B cell (primary cell): ENCODE results near the gene SLC25A24. TPM values are rescaled to one million over a fixed set of nuclear protein-coding genes. Genes with fewer than 3 reads are reported as not detected.
"Not testable (repeated sequence)": the region's sequence is repeated elsewhere in the genome, so short reads cannot be mapped to it uniquely, and the experiment has no call there.

ENCODE experiments used
- ATAC-seq: fragments of 200-7000 bp; cut with Tn5 transposase; one replicate; pipeline ENCODE4 v1.10.0; 2021; ENCODE audit warnings: low read depth, mild to moderate bottlenecking, moderate number of reproducible peaks, moderate library complexity
- CTCF ChIA-PET: fragments of 350-600 bp; sonication (Branson Sonifier 250); formaldehyde crosslinking; loops from one replicate; lab custom pipeline; 2021; ENCODE audit warnings: antibody characterized with exemption, inconsistent platforms; lab: Charles Lee
- POLR2A ChIA-PET: fragments of 350-600 bp; sonication (Branson Sonifier 250); formaldehyde crosslinking; loops from one replicate; lab custom pipeline; 2021; ENCODE audit warnings: antibody characterized with exemption; lab: Charles Lee
- DNase-seq: peaks from one replicate; pipeline ENCODE4 v3.0.0; 2013
- H2AFZ ChIP-seq: 2 replicates; pipeline ENCODE4 v1.6.1; 2012; ENCODE audit warnings: mild to moderate bottlenecking, low read depth, low read length; ENCODE audit not compliant: insufficient read depth, poor library complexity, severe bottlenecking
- H3K27ac ChIP-seq, 2 donors: 1 replicate in 1 of 2; 2 replicates in 1 of 2; pipeline ENCODE4 v1.5.1; 2012 to 2013; ENCODE audit warnings: low read length in 2 of 2, mild to moderate bottlenecking in 2 of 2, moderate library complexity in 1 of 2
- H3K27me3 ChIP-seq, 4 experiments: fragments of 200-600 bp in 1 of 4; sonication (generic) in 1 of 4; replicated peaks in 1 of 4; 1 replicate in 2 of 4; 2 replicates in 2 of 4; pipeline versions ENCODE4 v1.6.1 to v1.7.0; 2013 to 2016; ENCODE audit warnings: low read length in 3 of 4, mild to moderate bottlenecking in 2 of 4, mixed read lengths in 1 of 4, moderate library complexity in 1 of 4; ENCODE audit not compliant: insufficient read depth in 4 of 4, control insufficient read depth in 3 of 4; ENCODE audit errors: control extremely low read depth in 1 of 4
- H3K36me3 ChIP-seq, 2 experiments: replicated peaks in 1 of 2; 1 replicate in 1 of 2; 2 replicates in 1 of 2; pipeline versions ENCODE4 v1.6.1 to v1.7.1; 2013; ENCODE audit warnings: low read length in 1 of 2; ENCODE audit not compliant: insufficient read depth in 2 of 2, control insufficient read depth in 1 of 2; ENCODE audit errors: control extremely low read depth in 1 of 2, extremely low read depth in 1 of 2
- H3K4me1 ChIP-seq, 2 donors: fragments of 200-600 bp in 1 of 2; sonication (generic) in 1 of 2; 1 replicate in 1 of 2; 2 replicates in 1 of 2; pipeline versions ENCODE4 v1.5.1 to v1.6.1; 2013 to 2017; ENCODE audit warnings: low read length in 2 of 2; ENCODE audit not compliant: control insufficient read depth in 2 of 2, insufficient read depth in 2 of 2
- H3K4me2 ChIP-seq: replicated peaks from 2 replicates; pipeline ENCODE3; 2012; ENCODE audit warnings: mild to moderate bottlenecking, low read depth, low read length; ENCODE audit not compliant: poor library complexity, severe bottlenecking
- H3K4me3 ChIP-seq, 5 experiments: fragments of 200-600 bp in 1 of 5; sonication (generic) in 1 of 5; 1 replicate in 3 of 5; 2 replicates in 2 of 5; pipeline versions ENCODE4 v1.5.1 to v1.7.0; 2011 to 2016; ENCODE audit warnings: low read length in 4 of 5, mild to moderate bottlenecking in 4 of 5, low read depth in 2 of 5, control low read depth in 1 of 5, moderate library complexity in 1 of 5; ENCODE audit not compliant: insufficient read depth in 1 of 5; ENCODE audit errors: control extremely low read depth in 1 of 5, extremely low read depth in 1 of 5
- H3K79me2 ChIP-seq: fragments of 200-600 bp; sonication (generic); one replicate; pipeline ENCODE4 v1.6.0; 2016; ENCODE audit warnings: low read length; ENCODE audit not compliant: control insufficient read depth, insufficient read depth
- H3K9ac ChIP-seq: fragments of 200-600 bp; sonication (generic); 2 replicates; pipeline ENCODE4 v1.6.1; 2017; ENCODE audit warnings: mild to moderate bottlenecking, low read length, moderate library complexity
- H3K9me3 ChIP-seq, 3 donors: one replicate each; pipeline versions ENCODE4 v1.6.1 to v1.7.1; 2013; ENCODE audit warnings: low read length in 2 of 3; ENCODE audit not compliant: control insufficient read depth in 2 of 3, insufficient read depth in 1 of 3; ENCODE audit errors: control extremely low read depth in 1 of 3
- H4K20me1 ChIP-seq: 2 replicates; pipeline ENCODE4 v1.6.0; 2012; ENCODE audit warnings: mild to moderate bottlenecking, low read length; ENCODE audit not compliant: insufficient read depth, control insufficient read depth, poor library complexity, severe bottlenecking
- H3K27ac Mint-ChIP-seq: one replicate; pipeline ENCODE4 v1.8.0; 2021; ENCODE audit warnings: mixed read lengths
- H3K27me3 Mint-ChIP-seq: one replicate; pipeline ENCODE4 v1.8.0; 2021; ENCODE audit warnings: mixed read lengths
- H3K4me1 Mint-ChIP-seq: one replicate; pipeline ENCODE4 v1.8.0; 2021; ENCODE audit warnings: mixed read lengths
- H3K4me3 Mint-ChIP-seq: one replicate; pipeline ENCODE4 v1.8.0; 2021; ENCODE audit warnings: mixed read lengths
- H3K9me3 Mint-ChIP-seq: one replicate; pipeline ENCODE4 v1.8.0; 2022; ENCODE audit warnings: mixed read lengths; ENCODE audit not compliant: insufficient read depth
- WGBS: methylation state at CpG from one replicate; pipeline ENCODE4 v1.1.5; 2013; ENCODE audit warnings: missing lambda C conversion rate; ENCODE audit not compliant: insufficient coverage; 5-methylcytosine and 5-hydroxymethylcytosine counted together
- intact Hi-C: fragments of 100-400 bp; cut with micrococcal nuclease; formaldehyde crosslinking; loops from one replicate; pipeline ENCODE4 v1.10.0; 2022
- polyA plus RNA-seq: library from polyadenylated mRNA; depleted of rRNA; stranded (reverse); fragments of >200 nt; gene quantifications from 2 replicates; pipeline ENCODE4 v1.2.3, GENCODE V29; 2012
- total RNA-seq, 2 donors: library from RNA; stranded (reverse); fragments of 120-200 nt in 1 of 2; gene quantifications; 1 replicate in 1 of 2; 2 replicates in 1 of 2; pipeline versions ENCODE4 v1.2.3 to v1.2.4, GENCODE V29; 2013 to 2022
- TF ChIP-seq, protein P1 (sequence below): fragments of 200-600 bp; IDR thresholded peaks from one replicate; pipeline ENCODE4 v1.8.0; 2022; ENCODE audit warnings: antibody characterized with exemption, mild to moderate bottlenecking

Gene SLC25A24
- total and polyA plus RNA-seq, 2 donors (not counting 1 experiment from before 2014, with no cell fraction given): 6.0 to 25.6 TPM

DNA sequence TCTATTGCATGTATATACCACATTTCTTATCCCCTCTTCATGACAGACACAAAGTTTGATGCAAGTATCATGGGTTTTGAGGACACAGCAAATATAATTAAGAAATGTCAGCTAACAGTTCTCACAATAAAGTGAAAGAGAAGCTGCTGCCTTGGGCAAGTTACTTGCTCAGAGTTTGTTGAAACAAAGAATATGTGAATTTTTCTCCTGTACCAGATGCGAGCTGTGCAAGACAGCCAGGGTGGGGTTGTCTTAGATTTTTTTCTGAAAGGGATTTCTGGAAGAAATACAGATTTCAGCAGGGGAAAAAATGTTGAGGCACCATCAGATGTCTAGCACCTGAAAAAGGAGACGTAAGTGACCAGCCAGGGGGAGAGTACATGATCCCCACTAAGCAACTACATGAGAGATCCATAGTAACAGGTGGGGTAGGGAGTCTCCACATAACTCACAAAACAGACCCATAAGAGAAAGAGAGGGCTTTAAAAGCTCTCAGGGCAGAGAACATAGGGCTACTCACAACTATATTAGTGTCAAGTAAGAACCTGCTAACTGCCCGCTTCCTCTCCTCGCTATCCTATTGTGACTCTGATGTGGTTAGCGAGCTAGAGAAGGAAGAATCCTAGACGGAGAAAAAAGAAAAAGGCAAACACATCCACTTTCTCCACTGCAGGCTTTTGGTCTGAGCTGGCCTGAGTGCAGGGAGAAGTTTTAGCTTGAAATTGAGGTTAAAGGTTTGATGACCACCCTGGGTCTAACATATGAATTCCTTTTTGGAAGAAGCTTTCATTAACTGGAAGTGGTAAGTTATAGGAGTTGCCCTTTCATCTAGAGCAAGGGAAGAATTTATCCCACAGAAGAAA, 16.1 kb upstream of the SLC25A24 start:
- intact Hi-C loops, CTCF ChIA-PET, H4K20me1 ChIP-seq, H3K4me1 Mint-ChIP-seq, H3K9me3 ChIP-seq, H3K9me3 Mint-ChIP-seq, H3K4me1 ChIP-seq, H3K79me2 ChIP-seq, H3K36me3 ChIP-seq, DNase-seq, H3K4me3 Mint-ChIP-seq, H2AFZ ChIP-seq, H3K4me2 ChIP-seq, H3K4me3 ChIP-seq, H3K27ac ChIP-seq, H3K27ac Mint-ChIP-seq, POLR2A ChIA-PET, H3K9ac ChIP-seq, ATAC-seq: not testable (repeated sequence)
- peaks cover 20% of the 10 kb centered on the region for H3K27me3 Mint-ChIP-seq
- WGBS: no CpG with 5 or more reads among the region's 6 CpGs
- peaks cover 0 to 11% (median 8%) of the 10 kb centered on the region in 4 experiments for H3K27me3 ChIP-seq

DNA sequence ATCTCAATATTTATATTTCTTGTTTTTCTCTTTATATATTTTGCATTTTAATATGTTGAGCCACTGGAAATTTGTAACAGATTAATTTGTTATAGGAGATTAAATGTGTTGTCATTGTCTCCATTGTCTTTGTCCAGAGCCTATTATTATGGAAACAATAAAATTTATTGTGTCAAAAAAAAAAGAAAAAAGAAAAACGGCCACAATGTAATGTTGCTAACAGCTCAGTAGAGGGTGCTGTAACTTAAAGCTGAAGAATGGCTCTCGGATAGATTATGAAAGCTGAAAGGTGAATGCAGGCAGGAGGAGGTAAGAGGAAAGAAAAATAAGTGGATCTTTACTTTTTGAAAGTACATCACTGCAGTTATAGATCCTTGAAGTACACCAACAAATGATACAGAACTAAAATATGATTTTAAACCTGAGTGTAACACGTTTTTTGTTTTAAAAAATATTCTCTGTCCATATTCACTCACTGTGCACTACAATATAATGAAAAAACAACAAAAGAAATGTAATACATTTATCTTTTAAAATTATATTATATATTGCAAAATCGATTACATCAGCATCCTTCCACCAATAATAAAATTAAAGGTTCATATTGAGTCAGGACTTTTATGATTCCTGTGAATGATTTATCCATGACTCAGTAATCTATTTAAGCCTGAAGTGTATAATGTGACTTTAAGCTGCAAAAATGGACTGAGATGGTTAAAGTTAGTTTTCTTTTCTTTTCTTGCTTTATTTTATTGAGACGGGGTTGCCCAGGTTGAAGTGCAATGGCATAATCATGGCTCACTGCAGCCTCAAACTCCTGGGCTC, 14.7 kb upstream of the SLC25A24 start:
- H3K27me3 ChIP-seq: peaks cover 0 to 11% (median 10%) of the 10 kb centered on the region in 4 experiments
- H3K4me1 Mint-ChIP-seq, intact Hi-C loops, H3K4me2 ChIP-seq, H3K9me3 ChIP-seq, H3K79me2 ChIP-seq, DNase-seq, H4K20me1 ChIP-seq, H3K4me3 ChIP-seq, H3K4me1 ChIP-seq, H2AFZ ChIP-seq, H3K36me3 ChIP-seq, H3K9ac ChIP-seq, H3K9me3 Mint-ChIP-seq, POLR2A ChIA-PET, H3K27ac Mint-ChIP-seq, H3K4me3 Mint-ChIP-seq, CTCF ChIA-PET, H3K27ac ChIP-seq: not testable (repeated sequence)
- peaks cover 28% of the 10 kb centered on the region for H3K27me3 Mint-ChIP-seq
- ATAC-seq: peak; percentile 76
- TF ChIP-seq, protein P1, sequence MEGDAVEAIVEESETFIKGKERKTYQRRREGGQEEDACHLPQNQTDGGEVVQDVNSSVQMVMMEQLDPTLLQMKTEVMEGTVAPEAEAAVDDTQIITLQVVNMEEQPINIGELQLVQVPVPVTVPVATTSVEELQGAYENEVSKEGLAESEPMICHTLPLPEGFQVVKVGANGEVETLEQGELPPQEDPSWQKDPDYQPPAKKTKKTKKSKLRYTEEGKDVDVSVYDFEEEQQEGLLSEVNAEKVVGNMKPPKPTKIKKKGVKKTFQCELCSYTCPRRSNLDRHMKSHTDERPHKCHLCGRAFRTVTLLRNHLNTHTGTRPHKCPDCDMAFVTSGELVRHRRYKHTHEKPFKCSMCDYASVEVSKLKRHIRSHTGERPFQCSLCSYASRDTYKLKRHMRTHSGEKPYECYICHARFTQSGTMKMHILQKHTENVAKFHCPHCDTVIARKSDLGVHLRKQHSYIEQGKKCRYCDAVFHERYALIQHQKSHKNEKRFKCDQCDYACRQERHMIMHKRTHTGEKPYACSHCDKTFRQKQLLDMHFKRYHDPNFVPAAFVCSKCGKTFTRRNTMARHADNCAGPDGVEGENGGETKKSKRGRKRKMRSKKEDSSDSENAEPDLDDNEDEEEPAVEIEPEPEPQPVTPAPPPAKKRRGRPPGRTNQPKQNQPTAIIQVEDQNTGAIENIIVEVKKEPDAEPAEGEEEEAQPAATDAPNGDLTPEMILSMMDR: peak; percentile 75
- WGBS: no CpG with 5 or more reads among the region's 5 CpGs
